Loucy (cell line): ENCODE data around the gene MYOM1.

ENCODE experiments used
- CTCF ChIP-seq: fragments of 200-600 bp; sonication (generic); conservative IDR thresholded peaks from 2 replicates; pipeline ENCODE4 v1.5.1; 2014; ENCODE audit warnings: mild to moderate bottlenecking, antibody characterized with exemption, low read length
- EZH2phosphoT487 ChIP-seq: fragments of 200-600 bp; IDR thresholded peaks from 2 replicates; pipeline ENCODE4 v1.6.1; 2018; ENCODE audit warnings: antibody characterized with exemption, mild to moderate bottlenecking, moderate library complexity, borderline replicate concordance

GRCh38 chr18:3194947-3195612 is 24.7 kb downstream of the MYOM1 start:
- TF ChIP-seq CTCF (no peak), EZH2phosphoT487 (no peak)
